A673 (cell line): Measurements from ENCODE around the gene TMIGD3. TPM values are rescaled to one million over a fixed set of nuclear protein-coding genes. Genes with fewer than 3 reads are reported as not detected.

Experiments
- BruUV-seq: library from RNA; stranded (reverse); fragments of 400-500 nt; replicated peaks from 2 replicates; lab custom pipeline; 2021; lab: Mats Ljungman, UMichigan
- CTCF ChIA-PET: fragments of 300-600 bp; sonication (Branson Sonifier 250); formaldehyde crosslinking; loops from one replicate; lab custom pipeline; 2022; ENCODE audit warnings: antibody characterized with exemption; lab: Charles Lee
- POLR2A ChIA-PET: fragments of 300-600 bp; sonication (Branson Sonifier 250); formaldehyde crosslinking; loops from one replicate; lab custom pipeline; 2022; ENCODE audit warnings: antibody characterized with exemption; ENCODE audit not compliant: low non-redundant PET; lab: Charles Lee
- DNase-seq: peaks from one replicate; pipeline ENCODE4 v3.0.0-alpha.2; 2015; ENCODE audit warnings: low spot score
- H3K27ac ChIP-seq: fragments of 200-600 bp; sonication (generic); 2 replicates; pipeline ENCODE4 v1.5.1; 2016; ENCODE audit warnings: mixed run types, low read depth, mild to moderate bottlenecking, mixed read lengths, antibody characterized with exemption, low read length; ENCODE audit not compliant: poor library complexity, severe bottlenecking
- H3K27me3 ChIP-seq: fragments of 200-600 bp; sonication (generic); replicated peaks from 2 replicates; pipeline ENCODE4 v1.6.1; 2017; ENCODE audit warnings: mixed run types, low read depth, mild to moderate bottlenecking, mixed read lengths, antibody characterized with exemption, low read length; ENCODE audit not compliant: insufficient read depth, poor library complexity
- H3K36me3 ChIP-seq: fragments of 200-600 bp; sonication (generic); 2 replicates; pipeline ENCODE4 v1.6.1; 2016; ENCODE audit warnings: mixed run types, mild to moderate bottlenecking, mixed read lengths, antibody characterized with exemption, low read length; ENCODE audit not compliant: insufficient read depth, poor library complexity, severe bottlenecking
- H3K4me1 ChIP-seq: fragments of 200-600 bp; sonication (generic); 2 replicates; pipeline ENCODE4 v1.6.1; 2017; ENCODE audit warnings: mixed run types, mild to moderate bottlenecking, mixed read lengths, antibody characterized with exemption, low read length; ENCODE audit not compliant: insufficient read depth, poor library complexity, severe bottlenecking
- H3K4me3 ChIP-seq: fragments of 200-600 bp; sonication (generic); 2 replicates; pipeline ENCODE4 v1.5.1; 2016; ENCODE audit warnings: low read depth, mixed run types, mild to moderate bottlenecking, mixed read lengths, low read length; ENCODE audit not compliant: poor library complexity, severe bottlenecking
- H3K9me3 ChIP-seq: fragments of 200-600 bp; sonication (generic); 2 replicates; pipeline ENCODE4 v1.6.1; 2016; ENCODE audit warnings: mixed run types, low read depth, mild to moderate bottlenecking, mixed read lengths, antibody characterized with exemption, low read length; ENCODE audit not compliant: poor library complexity, severe bottlenecking
- EZH2 ChIP-seq: fragments of 200-600 bp; sonication (generic); IDR thresholded peaks from 2 replicates; pipeline ENCODE4 v1.6.1; 2017; ENCODE audit warnings: borderline replicate concordance, low read depth, mild to moderate bottlenecking, mixed read lengths, antibody characterized with exemption, low read length; ENCODE audit not compliant: poor library complexity, severe bottlenecking
- intact Hi-C: fragments of 100-400 bp; cut with micrococcal nuclease; formaldehyde crosslinking; loops from one replicate; pipeline ENCODE4 v1.10.0; 2022; ENCODE audit not compliant: unreplicated experiment
- total RNA-seq: library from RNA; stranded (reverse); gene quantifications from 2 replicates; pipeline ENCODE4 v1.2.3, GENCODE V29; 2021
- TF ChIP-seq, protein P1 (sequence below): fragments of 300-800, 200-600 bp; sonication (generic); conservative IDR thresholded peaks from 2 replicates; pipeline ENCODE4 v1.5.1; 2017; ENCODE audit warnings: low read depth, mild to moderate bottlenecking, antibody characterized with exemption, low read length, moderate library complexity, mixed read lengths

Gene TMIGD3
- total RNA-seq, 1 experiment from 2014 or later = not detected

DNA sequence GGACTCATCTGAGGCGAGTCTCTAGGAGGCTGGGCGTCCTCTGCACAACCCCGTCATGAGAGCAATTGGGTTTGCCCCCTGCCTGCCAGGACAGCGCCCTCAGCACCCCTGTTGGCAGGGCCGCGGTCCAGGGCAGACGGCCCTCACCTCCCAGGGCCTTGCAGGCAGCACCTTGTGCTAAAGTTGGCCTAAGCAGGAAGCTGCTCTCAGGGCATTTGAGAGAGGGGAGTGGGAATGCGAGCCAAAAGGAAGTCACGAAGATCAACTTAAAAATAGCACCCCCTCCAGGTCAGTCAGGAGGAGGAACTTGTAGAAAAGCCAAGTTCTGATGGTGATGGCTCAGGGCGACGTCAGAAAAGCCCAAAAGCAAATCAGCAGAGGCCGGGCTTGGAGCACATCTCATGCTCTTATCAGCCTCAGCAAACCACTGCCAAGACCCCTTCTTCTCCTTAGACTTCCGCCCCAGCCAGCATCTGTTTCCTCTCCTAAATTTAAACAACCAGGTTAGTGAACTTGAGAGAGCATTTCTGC, 12.6 kb upstream of the TMIGD3 start:
- ChIA-PET CTCF (interaction anchor here (1.6 kb wide), 1 partner anchor 8 kb away, joined by 5 read pairs; no protein-coding TSS in a partner anchor), POLR2A (no interaction called here)
- Histone ChIP-seq H3K4me3 (no peak overlapping the region), H3K9me3 (no peaks in the 10 kb centered on the region), H3K27me3 (peaks cover 8% of the 10 kb centered on the region), H3K4me1 (no peaks in the 10 kb centered on the region), H3K36me3 (no peaks in the 10 kb centered on the region), H3K27ac (no peak overlapping the region)
- intact Hi-C loops = no loop called here
- peak; percentile 28 for DNase-seq
- no peak for TF ChIP-seq EZH2
- TF ChIP-seq, protein P1, sequence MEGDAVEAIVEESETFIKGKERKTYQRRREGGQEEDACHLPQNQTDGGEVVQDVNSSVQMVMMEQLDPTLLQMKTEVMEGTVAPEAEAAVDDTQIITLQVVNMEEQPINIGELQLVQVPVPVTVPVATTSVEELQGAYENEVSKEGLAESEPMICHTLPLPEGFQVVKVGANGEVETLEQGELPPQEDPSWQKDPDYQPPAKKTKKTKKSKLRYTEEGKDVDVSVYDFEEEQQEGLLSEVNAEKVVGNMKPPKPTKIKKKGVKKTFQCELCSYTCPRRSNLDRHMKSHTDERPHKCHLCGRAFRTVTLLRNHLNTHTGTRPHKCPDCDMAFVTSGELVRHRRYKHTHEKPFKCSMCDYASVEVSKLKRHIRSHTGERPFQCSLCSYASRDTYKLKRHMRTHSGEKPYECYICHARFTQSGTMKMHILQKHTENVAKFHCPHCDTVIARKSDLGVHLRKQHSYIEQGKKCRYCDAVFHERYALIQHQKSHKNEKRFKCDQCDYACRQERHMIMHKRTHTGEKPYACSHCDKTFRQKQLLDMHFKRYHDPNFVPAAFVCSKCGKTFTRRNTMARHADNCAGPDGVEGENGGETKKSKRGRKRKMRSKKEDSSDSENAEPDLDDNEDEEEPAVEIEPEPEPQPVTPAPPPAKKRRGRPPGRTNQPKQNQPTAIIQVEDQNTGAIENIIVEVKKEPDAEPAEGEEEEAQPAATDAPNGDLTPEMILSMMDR = peak; percentile 40
- no TSS peak for BruUV-seq

DNA sequence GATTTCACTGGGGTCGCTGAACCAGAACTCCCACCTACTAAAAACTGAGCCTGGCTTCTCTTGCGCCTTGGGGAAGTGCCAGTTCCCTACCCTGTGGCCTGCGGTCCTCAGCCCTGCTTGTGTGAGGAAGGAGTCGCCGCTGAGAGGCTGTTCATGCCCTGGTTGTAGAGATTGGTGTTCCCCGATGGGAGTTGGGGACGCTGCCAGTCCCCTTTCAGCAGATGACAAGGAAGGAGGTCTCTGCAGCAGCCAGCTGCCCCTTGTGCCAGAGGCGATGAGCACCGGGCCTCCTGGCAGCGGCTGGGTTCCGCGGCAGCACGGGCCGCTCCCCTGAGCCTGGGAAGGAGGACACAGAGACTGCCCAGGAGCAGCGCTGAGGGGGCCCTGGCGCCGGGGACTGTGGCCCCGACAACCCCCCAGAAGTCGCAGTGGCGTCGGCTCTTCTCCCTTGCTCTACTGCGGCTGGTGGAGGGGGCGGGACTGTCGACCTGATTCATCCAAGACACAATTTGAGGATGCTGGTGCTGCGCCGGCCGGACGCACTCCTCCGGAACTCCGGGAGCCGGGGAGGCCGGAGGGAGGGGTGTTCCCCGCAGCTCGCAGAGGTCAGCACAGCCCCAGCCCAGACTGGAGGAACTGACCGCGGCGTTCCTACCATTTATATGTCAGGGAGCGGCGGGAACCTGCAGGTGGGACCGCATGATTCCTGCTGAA, 12.0 kb upstream of the TMIGD3 start:
- intact Hi-C loops = no loop called here
- ChIA-PET POLR2A (no interaction called here), CTCF (no interaction called here)
- no peak overlapping the region for H3K27ac ChIP-seq
- no peak overlapping the region for H3K4me3 ChIP-seq
- no TSS peak for BruUV-seq
- H3K27me3 ChIP-seq = peaks cover 8% of the 10 kb centered on the region
- TF ChIP-seq EZH2 = no peak
- TF ChIP-seq, protein P1 = no peak
- no peak for DNase-seq
- no peaks in the 10 kb centered on the region for H3K4me1 ChIP-seq
- H3K9me3 ChIP-seq = no peaks in the 10 kb centered on the region
- H3K36me3 ChIP-seq = no peaks in the 10 kb centered on the region

DNA sequence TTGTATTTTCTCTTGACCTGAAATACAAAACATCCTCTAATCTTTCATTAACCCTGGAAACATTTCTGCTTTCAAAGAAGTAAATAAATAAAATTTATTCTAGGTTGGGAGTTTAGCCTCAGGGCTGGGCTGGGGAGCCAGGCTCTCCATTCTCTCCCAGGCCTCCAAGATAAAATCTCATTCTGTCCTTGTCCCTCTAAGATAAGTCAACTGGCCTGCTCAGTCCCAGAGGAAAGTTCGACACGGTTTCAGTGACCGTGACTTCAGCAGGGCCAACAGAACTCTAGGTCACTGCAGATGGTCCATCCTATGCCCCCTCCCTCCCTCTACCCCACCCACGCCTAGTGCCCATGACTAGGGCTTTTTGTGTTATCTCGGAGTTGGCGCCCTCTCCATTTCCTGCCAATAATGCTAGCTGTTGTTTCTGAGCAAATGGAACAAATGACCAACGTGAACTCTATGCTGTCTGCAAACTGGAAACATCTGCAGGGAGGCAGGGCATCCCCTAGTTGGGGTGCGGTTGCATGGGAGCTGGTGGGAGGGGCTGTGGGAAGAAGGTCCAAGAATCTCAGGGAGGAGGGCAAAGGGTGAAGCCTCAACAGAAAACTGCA, 10.1 kb upstream of the TMIGD3 start:
- BruUV-seq = no TSS peak
- POLR2A ChIA-PET = interaction anchor here (0.6 kb wide), 1 partner anchor 13 kb away, joined by 11 read pairs; no protein-coding TSS in a partner anchor
- Histone ChIP-seq H3K27me3 (peaks cover 8% of the 10 kb centered on the region), H3K4me1 (no peaks in the 10 kb centered on the region), H3K27ac (no peak overlapping the region), H3K36me3 (no peaks in the 10 kb centered on the region), H3K9me3 (no peaks in the 10 kb centered on the region), H3K4me3 (no peak overlapping the region)
- DNase-seq = no peak
- intact Hi-C loops = no loop called here
- CTCF ChIA-PET = no interaction called here
- TF ChIP-seq EZH2 = no peak
- TF ChIP-seq, protein P1 = no peak
